H1 (cell line): Measurements from ENCODE around the gene WFDC8. TPM values are rescaled to one million over a fixed set of nuclear protein-coding genes. Genes with fewer than 3 reads are reported as not detected.

Experiments used
- CTCF ChIA-PET: fragments of 300-600 bp; sonication (Branson Sonifier 250); formaldehyde crosslinking; loops from one replicate; lab custom pipeline; 2021; ENCODE audit not compliant: partially characterized antibody; lab: Charles Lee
- POLR2A ChIA-PET: fragments of 300-600 bp; sonication (Branson Sonifier 250); formaldehyde crosslinking; loops from one replicate; lab custom pipeline; 2021; ENCODE audit warnings: inconsistent platforms; ENCODE audit not compliant: partially characterized antibody; lab: Charles Lee
- DNase-seq, 2 experiments: peaks; one replicate each; pipeline versions ENCODE4 v3.0.0 to v3.0.0-alpha.2; 2010 to 2022; ENCODE audit warnings: low spot score in 2 of 2, low read depth in 1 of 2, mixed read lengths in 1 of 2
- FAIRE-seq: peaks from 2 replicates; lab custom pipeline; 2011; peaks lifted over from hg19 to GRCh38; lab: Jason Lieb, UNC
- H2AFZ ChIP-seq: 2 replicates; pipeline ENCODE4 v1.8.1; 2012; ENCODE audit warnings: low read length, inconsistent platforms
- H2AK5ac ChIP-seq: 2 replicates; pipeline ENCODE4 v1.6.1; 2013; ENCODE audit warnings: low read depth, low read length
- H2BK120ac ChIP-seq: replicated peaks from 2 replicates; pipeline ENCODE3; 2013; ENCODE audit warnings: low read depth, low read length, inconsistent platforms
- H2BK12ac ChIP-seq: 2 replicates; pipeline ENCODE4 v1.6.1; 2013; ENCODE audit warnings: low read depth, low read length
- H2BK15ac ChIP-seq: 2 replicates; pipeline ENCODE4 v1.6.1; 2013; ENCODE audit warnings: low read length
- H2BK20ac ChIP-seq: 2 replicates; pipeline ENCODE4 v1.6.1; 2013; ENCODE audit warnings: low read length
- H2BK5ac ChIP-seq: 2 replicates; pipeline ENCODE4 v1.6.1; 2013; ENCODE audit warnings: low read depth, low read length
- H3K14ac ChIP-seq: 2 replicates; pipeline ENCODE4 v1.6.1; 2013; ENCODE audit warnings: inconsistent platforms; ENCODE audit not compliant: insufficient read length
- H3K18ac ChIP-seq: 2 replicates; pipeline ENCODE4 v1.6.1; 2013; ENCODE audit warnings: low read length; ENCODE audit errors: extremely low read depth
- H3K23ac ChIP-seq: 2 replicates; pipeline ENCODE4 v1.6.1; 2013; ENCODE audit warnings: inconsistent platforms; ENCODE audit not compliant: insufficient read length
- H3K23me2 ChIP-seq: 2 replicates; pipeline ENCODE4 v1.6.1; 2013; ENCODE audit warnings: low read depth, low read length
- H3K27ac ChIP-seq: 2 replicates; pipeline ENCODE4 v1.6.1; 2011; ENCODE audit warnings: low read depth, low read length, inconsistent platforms
- H3K27me3 ChIP-seq, 4 experiments: replicated peaks in 1 of 4; 1 replicate in 1 of 4; 2 replicates in 3 of 4; pipeline versions ENCODE4 v1.6.1 to v1.8.1; 2011 to 2013; ENCODE audit warnings: low read length in 3 of 4, mild to moderate bottlenecking in 3 of 4, inconsistent platforms in 2 of 4, mixed read lengths in 2 of 4, moderate library complexity in 1 of 4; ENCODE audit not compliant: control insufficient read depth in 3 of 4, insufficient read depth in 3 of 4; ENCODE audit errors: extremely low read depth in 1 of 4
- H3K36me3 ChIP-seq, 4 experiments: 2 replicates each; pipeline versions ENCODE4 v1.6.1 to v1.8.1; 2011 to 2013; ENCODE audit warnings: mild to moderate bottlenecking in 4 of 4, low read length in 3 of 4, moderate library complexity in 2 of 4, control low read depth in 1 of 4, inconsistent platforms in 1 of 4; ENCODE audit not compliant: insufficient read depth in 4 of 4, control insufficient read depth in 2 of 4
- H3K4ac ChIP-seq: replicated peaks from 2 replicates; pipeline ENCODE3; 2013; ENCODE audit warnings: low read length, low read depth, mixed read lengths, inconsistent platforms; ENCODE audit not compliant: insufficient read length
- H3K4me1 ChIP-seq, 4 experiments: replicated peaks in 1 of 4; 1 replicate in 1 of 4; 2 replicates in 3 of 4; pipeline versions ENCODE4 v1.6.1 to v1.8.1; 2011 to 2013; ENCODE audit warnings: low read length in 3 of 4, inconsistent platforms in 2 of 4, mixed read lengths in 1 of 4; ENCODE audit not compliant: insufficient read depth in 4 of 4, control insufficient read depth in 3 of 4
- H3K4me2 ChIP-seq, 2 experiments: 2 replicates each; pipeline versions ENCODE4 v1.6.1 to v1.8.1; 2011 to 2013; ENCODE audit warnings: low read depth in 2 of 2, low read length in 2 of 2, control low read depth in 1 of 2, inconsistent platforms in 1 of 2, mild to moderate bottlenecking in 1 of 2; ENCODE audit not compliant: insufficient read depth in 1 of 2
- H3K4me3 ChIP-seq, 4 experiments: fragments of 200-600, 300-600 bp in 1 of 4; sonication (generic), shearing (Covaris generic), sonication (Bioruptor Twin) in 1 of 4; 2 replicates each; pipeline versions ENCODE4 v1.5.1 to v1.8.1; 2011 to 2016; ENCODE audit warnings: low read length in 4 of 4, low read depth in 3 of 4, control low read depth in 2 of 4, inconsistent platforms in 2 of 4, mild to moderate bottlenecking in 2 of 4, mixed read lengths in 1 of 4, moderate library complexity in 1 of 4; ENCODE audit not compliant: insufficient read depth in 2 of 4; ENCODE audit errors: extremely low read depth in 1 of 4
- H3K56ac ChIP-seq: replicated peaks from 2 replicates; pipeline ENCODE3; 2013; ENCODE audit warnings: low read depth, mild to moderate bottlenecking, mixed read lengths, low read length, inconsistent platforms; ENCODE audit not compliant: insufficient read length
- H3K79me1 ChIP-seq: 2 replicates; pipeline ENCODE4 v1.6.1; 2013; ENCODE audit warnings: low read depth, low read length, control low read depth
- H3K79me2 ChIP-seq, 2 experiments: 2 replicates each; pipeline versions ENCODE4 v1.6.1 to v1.8.1; 2012 to 2013; ENCODE audit warnings: low read length in 2 of 2, mild to moderate bottlenecking in 2 of 2, inconsistent platforms in 1 of 2; ENCODE audit not compliant: insufficient read depth in 2 of 2, control insufficient read depth in 1 of 2
- H3K9ac ChIP-seq, 4 experiments: replicated peaks in 1 of 4; 1 replicate in 1 of 4; 2 replicates in 3 of 4; pipeline versions ENCODE4 v1.6.1 to v1.8.1; 2011 to 2013; ENCODE audit warnings: low read depth in 3 of 4, low read length in 3 of 4, control low read depth in 2 of 4, mild to moderate bottlenecking in 2 of 4, moderate library complexity in 2 of 4, inconsistent platforms in 1 of 4; ENCODE audit errors: extremely low read depth in 1 of 4
- H3K9me3 ChIP-seq, 2 experiments: 2 replicates each; pipeline versions ENCODE4 v1.6.1 to v1.8.1; 2012 to 2013; ENCODE audit warnings: mild to moderate bottlenecking in 2 of 2, moderate library complexity in 2 of 2, control low read depth in 1 of 2, inconsistent platforms in 1 of 2, low read depth in 1 of 2, low read length in 1 of 2, mixed read lengths in 1 of 2; ENCODE audit not compliant: insufficient read depth in 2 of 2
- H4K20me1 ChIP-seq, 2 experiments: replicated peaks in 1 of 2; 2 replicates each; pipeline versions ENCODE3 to v1.8.1; 2011 to 2013; ENCODE audit warnings: inconsistent platforms in 2 of 2, low read length in 2 of 2, mild to moderate bottlenecking in 1 of 2; ENCODE audit not compliant: insufficient read depth in 2 of 2, control insufficient read depth in 1 of 2
- H4K5ac ChIP-seq: 2 replicates; pipeline ENCODE4 v1.6.1; 2013; ENCODE audit warnings: low read length, low read depth, mixed read lengths, inconsistent platforms; ENCODE audit not compliant: insufficient read length
- H4K8ac ChIP-seq: 2 replicates; pipeline ENCODE4 v1.8.0; 2013; ENCODE audit warnings: mild to moderate bottlenecking, moderate library complexity, low read length, inconsistent platforms; ENCODE audit not compliant: insufficient read depth; ENCODE audit errors: extremely low read depth
- H4K91ac ChIP-seq: replicated peaks from 2 replicates; pipeline ENCODE3; 2013; ENCODE audit warnings: low read length, mixed read lengths, inconsistent platforms; ENCODE audit not compliant: insufficient read length
- CBX8 ChIP-seq: fragments of 300-800, 300-1000 bp; sonication (generic); IDR thresholded peaks from 2 replicates; pipeline ENCODE4 v1.7.1; 2016; ENCODE audit warnings: low read depth, low read length, borderline replicate concordance
- CHD2 ChIP-seq: IDR thresholded peaks from 2 replicates; pipeline ENCODE4 v1.6.1; 2012; ENCODE audit warnings: low read length, improper control_type of control experiment
- CREB1 ChIP-seq: IDR thresholded peaks from 2 replicates; pipeline ENCODE4 v1.6.1; 2012; ENCODE audit warnings: inconsistent platforms
- GTF2F1 ChIP-seq: IDR thresholded peaks from 2 replicates; pipeline ENCODE4 v1.6.1; 2012; ENCODE audit warnings: low read depth, low read length, improper control_type of control experiment, borderline replicate concordance
- HDAC6 ChIP-seq: IDR thresholded peaks from one replicate; pipeline ENCODE4 v1.7.1; 2012; ENCODE audit warnings: low read depth, mild to moderate bottlenecking, inconsistent platforms, low read length, moderate library complexity
- JUN ChIP-seq: IDR thresholded peaks from 2 replicates; pipeline ENCODE4 v1.6.1; 2011; ENCODE audit warnings: low read depth, mild to moderate bottlenecking, improper control_type of control experiment, low read length
- POU5F1 ChIP-seq: IDR thresholded peaks from 2 replicates; pipeline ENCODE4 v1.6.1; 2011; ENCODE audit warnings: low read depth, mild to moderate bottlenecking, low read length, moderate library complexity
- RXRA ChIP-seq: IDR thresholded peaks from 2 replicates; pipeline ENCODE4 v1.6.1; 2011; ENCODE audit warnings: low read depth, mild to moderate bottlenecking, low read length, moderate library complexity; ENCODE audit not compliant: insufficient read depth
- SUZ12 ChIP-seq: fragments of 200-600 bp; sonication (generic); IDR thresholded peaks from 2 replicates; pipeline ENCODE4 v1.6.1; 2012; ENCODE audit warnings: mild to moderate bottlenecking, inconsistent platforms, low read length, moderate library complexity, mixed read lengths
- TBP ChIP-seq: IDR thresholded peaks from 2 replicates; pipeline ENCODE4 v1.6.1; 2011; ENCODE audit warnings: low read depth, low read length, improper control_type of control experiment
- ZNF274 ChIP-seq: IDR thresholded peaks from 2 replicates; pipeline ENCODE4 v1.7.0; 2012; ENCODE audit warnings: low read length, borderline replicate concordance; ENCODE audit errors: extremely low read depth
- WGBS, 2 experiments: shearing (Covaris generic) in 1 of 2; methylation state at CpG; one replicate each; pipeline versions ENCODE4 v1.1.6 to v1.1.7; 2013 to 2015; ENCODE audit warnings: low lambda C conversion rate in 2 of 2, mixed read lengths in 2 of 2, inconsistent platforms in 1 of 2, low coverage in 1 of 2, missing lambda C conversion rate in 1 of 2; ENCODE audit not compliant: insufficient replicate concordance in 2 of 2, insufficient coverage in 1 of 2, insufficient read length in 1 of 2; ENCODE audit errors: extremely low coverage in 1 of 2, missing lambda C conversion rate in 1 of 2; 5-methylcytosine and 5-hydroxymethylcytosine counted together
- long read RNA-seq, 2 experiments: library from RNA in 1 of 2; library from capped mRNA in 1 of 2; stranded (forward); transcript quantifications; one replicate each; pipeline ENCODE4 v2.0.0, GENCODE V29; 2021; ENCODE audit warnings: inconsistent platforms in 1 of 2
- polyA minus RNA-seq, 3 experiments: library from RNA; depleted of rRNA, polyadenylated mRNA; stranded (reverse); fragments of >200 nt; gene quantifications; 1 replicate in 2 of 3; 2 replicates in 1 of 3; pipeline ENCODE4 v1.2.3, GENCODE V29; 2011
- polyA plus RNA-seq, 7 experiments: library from polyadenylated mRNA; depleted of rRNA in 3 of 7; stranded (reverse) in 5 of 7; unstranded in 2 of 7; fragments of >200 nt in 5 of 7; fragments of 200-250 nt in 2 of 7; gene quantifications; 1 replicate in 5 of 7; 2 replicates in 1 of 7; 4 replicates in 1 of 7; pipeline versions ENCODE4 v1.2.1 to v1.2.3, GENCODE V29; 2011 to 2013; ENCODE audit warnings: missing spikeins in 2 of 7, mixed read lengths in 2 of 7
- total RNA-seq: library from RNA; stranded (reverse); fragmentation: NEBNext Ultra II Directional; extraction: Animal tissue kit (Norgen Biotek cat#: 25700); gene quantifications from 2 replicates; pipeline ENCODE4 v1.2.1, GENCODE V29; 2021
- TF ChIP-seq, protein P1 (sequence below): IDR thresholded peaks from 2 replicates; pipeline ENCODE4 v1.6.1; 2011; ENCODE audit warnings: low read depth, mild to moderate bottlenecking, low read length; ENCODE audit not compliant: insufficient read depth

Gene WFDC8
- total RNA-seq (not detected in 2 replicates), polyA plus RNA-seq (2011; rRNA removed) (not detected in 2 replicates), polyA minus RNA-seq (2011; rRNA and poly(A)+ RNA removed) (not detected in 2 replicates)
- not detected for polyA plus RNA-seq (2011; cell fraction: cytosol; rRNA removed)
- polyA plus RNA-seq (2011; cell fraction: nucleus; rRNA removed), result not detected
- polyA plus RNA-seq (2012, experiment 1 of 2), result 0.14 to 0.17 TPM in 2 of 4 replicates, not detected in the others
- not detected for polyA plus RNA-seq (2012, experiment 2 of 2)
- not detected for polyA plus RNA-seq (2013, experiment 1 of 2)
- polyA plus RNA-seq (2013, experiment 2 of 2), result not detected
- not detected for polyA minus RNA-seq (2011; cell fraction: cytosol; rRNA and poly(A)+ RNA removed)
- polyA minus RNA-seq (2011; cell fraction: nucleus; rRNA and poly(A)+ RNA removed), result not detected
- long read RNA-seq, experiment 1, result 0 reads
- long read RNA-seq, experiment 2, result 0 reads

DNA sequence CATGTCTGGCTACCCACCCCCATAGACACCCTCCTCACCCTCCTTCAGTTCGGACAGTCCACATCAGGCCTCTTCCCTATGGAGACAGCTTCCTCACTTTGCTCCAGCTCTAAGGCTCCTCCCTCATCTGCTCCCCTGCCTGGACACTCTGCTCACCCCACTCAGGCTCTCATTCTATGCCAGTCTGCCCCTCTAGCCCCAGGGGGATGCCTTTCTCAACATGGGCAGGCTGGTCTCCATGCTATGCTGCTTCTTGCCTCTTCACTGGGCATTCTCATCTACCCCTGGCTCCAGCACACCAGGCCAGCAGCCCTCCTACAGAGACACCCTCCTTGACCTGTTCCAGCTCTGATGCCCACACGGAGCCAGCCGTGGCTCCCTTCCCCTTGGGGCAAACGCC is at the start of gene WFDC8:
Gene WFDC8 (minus strand): TSS at position 101 of the 400 bp plus-strand sequence. CDS start 37 bp downstream, at position 64.
- FAIRE-seq (no peak), DNase-seq (no peak)
- no peak within 1 kb of the TSS; a peak in 1 of 7 replicates for H3K9ac ChIP-seq
- no peak within 1 kb of the TSS for H3K4me3 ChIP-seq
- no peak within 1 kb of the TSS; a peak in 1 of 4 replicates for H3K4me2 ChIP-seq
- H2BK20ac ChIP-seq, result peak within 1 kb of the TSS; percentile 98
- no peaks in the 10 kb centered on the region for H4K20me1 ChIP-seq
- H3K4ac ChIP-seq, result no peak within 1 kb of the TSS
- H4K8ac ChIP-seq, result no peak within 1 kb of the TSS; the same call in 1 of the 2 replicates
- H2BK5ac ChIP-seq, result peak within 1 kb of the TSS; percentile 68
- H2AK5ac ChIP-seq, result 0 out of 2 replicates have a peak within 1 kb of the TSS, but pooled peaks have one; percentile 42
- no peak within 1 kb of the TSS for H3K23ac ChIP-seq
- no peaks in the 10 kb centered on the region for H3K36me3 ChIP-seq
- no peaks in the 10 kb centered on the region for H3K79me1 ChIP-seq
- no peaks in the 10 kb centered on the region for H3K23me2 ChIP-seq
- H3K27me3 ChIP-seq, result no peaks in the 10 kb centered on the region
- no peak within 1 kb of the TSS for H3K56ac ChIP-seq
- ChIA-PET POLR2A (no interaction called here), CTCF (interaction anchor here (0.9 to 5.2 kb wide), 3 partner anchors 10 to 288 kb away, joined by 3 to 30 read pairs (median 3); no protein-coding TSS in a partner anchor)
- no peak within 1 kb of the TSS for H4K5ac ChIP-seq
- H3K14ac ChIP-seq, result no peak within 1 kb of the TSS
- H3K27ac ChIP-seq, result no peak within 1 kb of the TSS
- H3K4me1 ChIP-seq, result peaks cover 3 to 12% (median 8%) of the 10 kb centered on the region in 4 experiments; a peak in 6 of 7 replicates
- peak within 1 kb of the TSS; percentile 72 for H2BK15ac ChIP-seq
- H2BK120ac ChIP-seq, result peak within 1 kb of the TSS; percentile 55
- H3K79me2 ChIP-seq, result no peaks in the 10 kb centered on the region
- H4K91ac ChIP-seq, result peak within 1 kb of the TSS; percentile 89
- no peaks in the 10 kb centered on the region for H3K9me3 ChIP-seq
- H2AFZ ChIP-seq, result no peak within 1 kb of the TSS
- 70% methylated on average over 4 of the region's 4 CpGs; no CpG with 5 or more reads in 1 of the 2 experiments for WGBS, 2 experiments
- 0 out of 2 replicates have a peak within 1 kb of the TSS, but pooled peaks have one; percentile 19 for H3K18ac ChIP-seq
- peak within 1 kb of the TSS; percentile 99; the same call in 1 of the 2 replicates for H2BK12ac ChIP-seq
- TF ChIP-seq POU5F1, result no peak
- TF ChIP-seq RXRA, result no peak
- no peak for TF ChIP-seq CHD2
- TF ChIP-seq GTF2F1, result no peak
- no peak for TF ChIP-seq CBX8
- TF ChIP-seq JUN, result no peak
- TF ChIP-seq, protein P1, sequence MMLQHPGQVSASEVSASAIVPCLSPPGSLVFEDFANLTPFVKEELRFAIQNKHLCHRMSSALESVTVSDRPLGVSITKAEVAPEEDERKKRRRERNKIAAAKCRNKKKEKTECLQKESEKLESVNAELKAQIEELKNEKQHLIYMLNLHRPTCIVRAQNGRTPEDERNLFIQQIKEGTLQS, result no peak
- no peak for TF ChIP-seq CREB1
- no peak for TF ChIP-seq HDAC6
- TF ChIP-seq SUZ12, result no peak
- TF ChIP-seq TBP, result no peak
- TF ChIP-seq ZNF274, result no peak
